Amniotic epithelial cell (primary cell): ENCODE measurements around the gene GALNT2.

ENCODE experiments used
- DNase-seq: peaks from one replicate; pipeline ENCODE4 v3.0.0-alpha.2; 2010; ENCODE audit warnings: low read depth

Gene GALNT2

GRCh38 chr1:230278871-230279582 is 212.0 kb downstream of the GALNT2 start:
- DNase-seq, result no peak

GRCh38 chr1:230279583-230279945 is 212.5 kb downstream of the GALNT2 start:
- no peak for DNase-seq

- no peak for DNase-seq
Measured at GRCh38 chr1:230280054-230280795, 213.2 kb downstream of the GALNT2 start.

DNA sequence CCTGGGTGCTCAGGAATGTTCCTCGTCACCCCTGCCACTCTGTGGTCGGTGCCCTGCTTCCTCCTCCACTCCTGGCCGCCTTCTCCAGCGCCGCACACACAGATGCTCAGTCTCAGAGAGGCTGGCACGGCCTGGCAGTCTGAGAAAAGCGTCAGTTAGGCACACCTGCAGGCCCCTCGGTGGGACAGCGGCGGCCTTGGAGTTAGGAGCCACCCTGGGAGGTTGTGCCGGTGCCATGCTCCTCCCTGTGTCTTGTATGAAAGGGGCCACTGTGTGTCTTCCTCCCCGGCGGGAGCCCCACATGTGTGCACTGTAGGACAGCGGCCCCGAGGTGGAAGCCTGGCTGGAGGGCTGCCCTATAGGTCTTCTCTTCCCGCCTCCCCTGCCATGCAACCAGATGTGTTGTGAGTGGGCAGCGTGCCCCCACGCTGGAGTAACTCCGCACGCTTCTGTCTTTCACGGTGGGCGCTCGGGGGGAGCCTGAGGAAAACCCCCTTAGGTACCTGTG is 213.9 kb downstream of the GALNT2 start:
- no peak for DNase-seq

- DNase-seq, result no peak
Measured at GRCh38 chr1:230281556-230281955, 214.5 kb downstream of the GALNT2 start.

- DNase-seq, result no peak
Measured at GRCh38 chr1:230282157-230282556, 215.1 kb downstream of the GALNT2 start.

DNA sequence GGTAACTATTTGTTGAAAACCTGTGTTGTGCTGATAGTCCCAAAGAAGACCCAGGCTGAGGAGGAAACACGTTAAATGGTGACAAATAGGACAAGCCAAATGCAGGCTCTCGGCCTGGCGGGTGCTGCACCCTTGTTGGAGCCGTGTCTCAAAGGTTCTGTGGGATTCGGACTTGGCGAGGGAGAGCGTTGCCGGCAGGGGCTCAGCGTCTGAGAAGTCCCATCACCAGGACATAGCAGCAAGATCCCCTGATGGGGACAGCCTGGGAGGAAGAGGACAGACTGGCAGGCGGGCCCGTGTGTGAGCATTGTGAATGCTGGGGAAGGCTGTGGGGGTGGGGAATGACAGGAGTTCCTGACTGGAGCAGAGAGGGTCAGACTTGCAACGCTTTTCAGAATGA is 216.6 kb downstream of the GALNT2 start:
- no peak for DNase-seq

DNA sequence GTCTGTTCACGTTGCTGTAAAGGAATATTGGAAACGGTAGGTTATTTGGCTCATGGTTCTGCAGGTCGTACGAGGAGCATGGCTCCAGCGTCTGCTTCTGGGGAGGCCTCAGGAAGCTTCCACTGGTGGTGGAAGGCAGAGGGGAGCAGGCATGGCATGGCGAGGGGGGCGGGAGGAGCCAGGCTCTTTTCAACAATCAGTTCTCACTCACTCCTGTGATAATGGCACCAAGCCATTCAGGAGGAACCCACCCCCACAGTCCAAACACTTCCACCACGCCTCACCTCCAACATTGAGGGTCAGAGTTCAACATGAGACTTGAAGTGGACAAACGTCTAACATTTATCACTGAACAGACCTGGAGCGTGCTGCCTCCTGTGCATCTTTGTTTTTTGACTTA is 217.9 kb downstream of the GALNT2 start:
- DNase-seq, result no peak

GRCh38 chr1:230285351-230285750 is 218.3 kb downstream of the GALNT2 start:
- no peak for DNase-seq

GRCh38 chr1:230286166-230286889 is 219.3 kb downstream of the GALNT2 start:
- no peak for DNase-seq

DNA sequence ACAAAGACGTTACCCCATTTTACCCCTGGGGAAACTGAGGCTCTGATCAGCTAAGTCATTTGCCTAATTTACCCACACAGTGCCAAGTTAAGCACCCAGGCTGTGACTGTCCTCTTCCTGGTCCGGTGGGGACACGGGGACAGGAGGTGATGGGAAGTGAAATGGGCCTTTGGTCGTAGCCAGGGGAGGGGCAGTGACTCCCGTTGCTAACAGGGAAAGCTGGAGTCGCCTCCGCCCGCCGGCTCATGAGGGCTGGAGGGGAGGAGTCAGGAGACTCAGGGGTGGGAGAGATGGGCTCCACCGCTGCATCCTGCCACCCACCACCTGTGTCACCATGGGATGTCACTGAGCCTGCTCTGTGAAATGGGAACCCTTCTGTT is 219.8 kb downstream of the GALNT2 start:
- no peak for DNase-seq

DNA sequence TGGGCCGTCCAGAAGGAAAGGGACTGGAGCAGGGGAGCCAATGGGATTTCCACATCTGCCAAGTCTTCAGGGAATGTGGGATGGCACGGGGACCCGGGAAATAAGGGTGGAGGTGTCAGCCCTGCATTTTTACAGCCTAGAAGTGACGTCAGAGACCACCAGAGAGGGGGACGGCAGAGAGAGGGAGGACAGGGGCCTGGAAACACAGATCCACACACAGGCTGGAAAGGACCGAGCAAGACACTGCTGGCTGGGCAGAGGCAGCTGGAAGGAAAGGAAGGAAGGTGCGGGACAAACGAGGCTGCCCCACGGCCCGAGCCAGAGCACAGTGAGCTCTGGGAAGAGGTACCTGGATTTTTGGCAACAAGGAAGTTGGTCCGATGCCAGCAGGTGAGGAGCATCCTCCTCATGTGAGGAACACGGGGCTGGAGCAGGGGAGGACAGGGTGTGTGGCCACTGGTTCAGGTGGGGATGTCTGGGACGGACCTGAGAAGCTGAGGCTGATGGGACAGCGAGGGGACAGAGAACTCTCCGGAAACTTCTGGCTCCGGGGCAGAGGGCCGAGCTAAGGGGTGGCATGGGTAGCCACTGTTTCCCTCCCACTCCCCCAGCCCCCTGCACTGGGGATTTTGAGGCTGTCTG is 220.8 kb downstream of the GALNT2 start:
- no peak for DNase-seq

DNA sequence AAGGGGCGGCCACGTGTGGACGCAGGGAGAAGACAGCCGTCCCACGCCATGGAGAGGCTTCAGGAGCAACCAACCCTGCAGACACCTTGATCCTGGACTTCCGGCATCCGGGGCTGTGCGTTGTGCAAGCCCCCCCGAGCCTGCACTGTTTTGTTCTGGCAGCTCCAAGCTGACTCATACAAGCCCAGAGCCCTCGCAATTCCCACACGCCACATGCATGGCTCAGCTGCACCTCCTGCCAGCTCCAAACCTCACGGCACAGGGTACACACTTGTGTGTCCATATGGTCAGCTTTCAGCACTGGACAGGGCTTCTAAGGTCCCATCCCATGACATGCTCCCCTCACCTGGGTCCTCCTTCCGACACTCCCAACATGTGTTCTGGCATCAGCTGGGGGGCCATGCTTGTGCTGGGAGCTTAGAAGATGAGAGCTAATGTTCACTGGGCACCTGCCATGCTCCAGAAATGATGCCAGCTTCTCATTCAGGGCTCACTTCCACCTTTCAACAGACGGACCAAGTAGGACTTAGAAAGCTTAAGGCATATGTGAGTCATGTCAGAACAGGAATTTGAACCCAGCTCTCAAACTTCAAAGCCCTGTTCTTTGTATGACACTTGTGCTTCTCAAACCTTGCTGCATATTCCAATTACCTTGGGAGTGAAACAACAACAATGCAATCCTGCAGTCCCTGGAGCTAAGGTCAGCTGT is 221.8 kb downstream of the GALNT2 start:
- DNase-seq, result peak; percentile 42

- no peak for DNase-seq
Measured at GRCh38 chr1:230289350-230289644, 222.3 kb downstream of the GALNT2 start.

GRCh38 chr1:230291731-230292620 is 224.9 kb downstream of the GALNT2 start:
- no peak for DNase-seq

DNA sequence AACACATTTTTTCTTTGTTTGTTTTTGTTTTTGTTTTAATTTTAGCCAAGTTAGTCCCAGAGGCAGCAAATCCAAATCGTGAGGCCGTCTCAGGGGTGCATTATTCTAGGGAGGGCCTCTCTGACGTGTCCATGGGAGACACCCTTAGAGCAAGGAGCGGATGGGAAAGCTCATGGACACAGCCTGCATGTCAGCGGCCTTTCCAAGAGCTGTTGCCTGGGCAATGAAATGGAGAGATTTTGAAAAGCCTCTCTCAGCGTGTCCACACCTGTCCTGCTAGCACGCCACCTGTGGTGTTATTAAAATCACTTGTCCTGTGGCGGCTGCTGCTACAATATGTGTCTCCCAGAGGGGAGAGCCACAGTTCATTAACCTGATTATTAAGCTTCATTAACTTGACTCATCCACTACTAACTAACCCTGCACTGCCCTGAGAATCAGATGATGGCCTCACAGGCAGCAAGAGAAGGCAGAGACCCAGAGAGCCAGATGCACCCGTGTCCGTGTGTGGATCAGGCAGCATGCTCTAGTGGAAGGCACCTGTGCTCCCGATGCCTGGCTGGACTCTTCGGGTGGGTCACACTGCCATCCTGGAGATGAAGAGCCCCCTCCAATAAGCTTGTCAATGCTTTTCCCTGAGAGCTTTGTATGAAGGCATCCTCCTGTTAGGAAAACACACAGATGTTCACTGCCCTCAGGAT is 225.8 kb downstream of the GALNT2 start:
- no peak for DNase-seq

- DNase-seq, result no peak
Measured at GRCh38 chr1:230293390-230293700, 226.3 kb downstream of the GALNT2 start.

DNA sequence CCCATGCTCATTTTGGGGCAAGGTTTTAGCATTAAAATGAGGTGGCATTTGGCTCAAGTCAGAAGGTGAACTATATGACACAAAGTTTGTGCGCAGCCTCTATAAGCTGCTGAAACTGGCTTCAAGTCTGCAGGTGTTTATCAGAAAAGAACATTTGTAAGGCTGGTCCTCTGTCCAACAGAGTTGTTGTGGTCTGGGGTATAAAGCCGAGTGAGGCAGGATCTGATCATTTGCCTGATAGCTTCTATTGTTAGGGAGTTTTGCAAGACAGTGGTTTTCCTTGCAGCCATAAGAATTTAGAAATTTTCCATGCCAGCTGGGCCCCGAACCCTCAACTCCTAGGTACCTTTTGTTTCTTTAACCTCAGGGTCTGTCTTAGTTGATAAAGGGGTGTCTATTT is 228.3 kb downstream of the GALNT2 start:
- no peak for DNase-seq

DNA sequence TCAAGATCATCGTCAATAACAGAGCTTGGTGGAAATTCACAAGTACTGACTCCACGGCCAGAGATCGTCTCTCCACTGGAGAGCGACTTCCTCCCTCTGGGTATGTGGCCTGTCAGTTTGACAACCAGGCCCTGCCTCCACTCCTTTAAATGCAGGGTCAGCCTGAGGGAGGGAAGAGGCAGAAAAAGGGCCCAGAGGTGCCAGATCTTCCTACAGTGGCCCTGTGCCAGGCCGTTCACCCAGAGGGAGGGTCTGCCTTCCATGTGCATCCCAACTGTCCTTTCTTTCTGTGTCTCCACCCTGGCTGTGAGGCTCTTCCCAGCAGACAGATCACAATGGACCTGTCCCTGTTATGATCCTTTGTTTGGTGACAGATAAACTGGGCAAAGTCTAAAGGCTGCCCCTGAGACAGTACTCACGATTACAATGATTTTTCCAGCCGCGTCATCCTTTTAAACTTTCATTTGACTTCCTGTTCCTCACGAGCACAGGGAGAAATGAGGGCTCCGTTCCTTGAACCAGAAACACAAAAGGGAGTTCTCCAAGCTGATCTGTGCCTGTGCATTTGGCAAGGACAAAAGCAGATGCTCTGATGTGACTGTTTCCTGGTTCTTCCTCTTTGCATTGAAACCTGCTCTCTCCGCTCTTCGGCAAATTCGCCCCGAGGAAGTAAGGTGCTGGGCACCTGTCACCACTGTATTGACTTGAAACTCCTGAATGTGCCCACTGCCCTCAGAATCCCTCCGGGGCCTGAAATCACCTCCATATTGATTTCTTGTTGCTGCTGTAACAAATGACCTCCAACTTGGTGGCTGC is 232.4 kb downstream of the GALNT2 start:
- no peak for DNase-seq
